ENCODE results near the gene SORL1.

The SORL1 gene

DNA sequence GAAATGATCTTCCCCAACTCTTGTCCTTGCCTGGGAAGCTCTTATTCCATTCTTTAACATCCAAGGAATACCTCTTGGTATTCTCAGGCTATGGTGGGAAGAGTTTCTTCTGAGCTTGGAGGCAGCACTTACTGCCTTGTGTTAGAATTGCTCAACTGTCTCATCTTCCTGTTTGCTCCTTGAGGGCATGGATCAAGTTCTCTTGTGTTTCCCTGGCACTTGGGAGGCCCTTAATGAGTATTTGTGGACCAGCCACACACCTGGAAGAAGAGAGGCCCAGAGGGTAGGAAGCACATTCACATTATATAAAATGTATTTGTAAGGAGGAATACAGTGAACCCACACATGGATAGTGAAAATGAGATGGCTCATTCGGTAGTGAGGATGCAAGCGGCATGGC is 4.0 kb downstream of the SORL1 start:
- Mint-ChIP-seq H3K4me1 (ENCODE audit: low read depth) (peaks cover 93% of the 10 kb centered on the region), H3K36me3 (ENCODE audit: low read depth) (peaks cover 17% of the 10 kb centered on the region), H3K9me3 (no peaks in the 10 kb centered on the region), H3K27ac (peak overlapping the region; percentile 99), H3K4me3 (peak overlapping the region; percentile 67), H3K27me3 (no peaks in the 10 kb centered on the region)

DNA sequence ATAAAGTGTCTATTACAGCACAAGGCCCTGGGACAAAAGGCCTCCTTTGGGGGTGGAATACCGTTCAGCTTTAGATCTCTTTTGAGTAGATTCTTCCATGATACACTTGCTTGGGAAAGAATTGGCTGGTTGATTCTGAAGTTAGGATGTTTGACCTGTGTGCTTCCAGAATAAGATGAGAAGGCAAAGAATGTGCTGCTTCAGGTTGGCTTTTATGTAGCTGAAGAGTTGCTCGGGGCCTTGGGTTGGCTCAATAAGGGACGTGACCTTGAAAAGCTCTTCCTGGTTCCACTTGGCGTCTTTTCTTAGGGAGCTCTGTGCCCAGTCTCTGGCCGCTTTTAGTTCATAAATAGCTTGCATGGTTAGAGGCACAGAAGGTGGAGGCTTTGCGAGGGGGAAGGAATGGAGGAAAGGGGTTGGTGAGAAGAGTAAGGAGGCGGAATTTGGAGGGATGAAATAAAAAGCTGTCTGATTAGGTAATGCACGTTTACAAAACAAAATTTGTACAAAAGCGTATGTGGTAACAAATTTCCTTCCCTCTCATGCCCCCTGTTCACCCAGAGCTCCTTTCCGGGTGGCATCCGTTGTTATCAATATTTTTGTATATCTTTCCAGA is 4.8 kb downstream of the SORL1 start:
- no peaks in the 10 kb centered on the region for H3K9me3 Mint-ChIP-seq
- H3K36me3 Mint-ChIP-seq (ENCODE audit: low read depth) = peaks cover 17% of the 10 kb centered on the region
- H3K27ac Mint-ChIP-seq = peak overlapping the region; percentile 65
- H3K4me3 Mint-ChIP-seq = peak overlapping the region; percentile 6
- no peaks in the 10 kb centered on the region for H3K27me3 Mint-ChIP-seq
- peaks cover 95% of the 10 kb centered on the region for H3K4me1 Mint-ChIP-seq (ENCODE audit: low read depth)

DNA sequence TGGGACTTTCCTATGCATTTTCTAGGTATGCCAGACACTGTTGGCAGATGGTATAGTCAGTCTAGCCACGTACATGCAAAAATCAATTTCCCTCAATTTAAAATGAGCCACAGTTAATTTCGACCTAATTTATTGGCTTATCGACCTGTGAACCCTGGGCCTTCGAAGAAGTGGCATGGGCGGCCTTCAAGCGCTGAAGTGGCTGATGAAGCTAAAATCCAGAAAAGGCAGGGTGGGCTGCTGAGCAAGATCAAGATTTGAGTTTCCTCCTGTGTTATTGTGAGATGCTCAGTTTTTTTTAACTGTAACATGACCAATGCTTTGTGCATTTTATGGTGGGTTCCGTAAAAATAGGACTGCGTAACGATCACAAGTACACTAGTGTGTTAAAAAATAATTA is 6.4 kb downstream of the SORL1 start:
- Mint-ChIP-seq H3K4me3 (peak overlapping the region; percentile 31), H3K27ac (peak overlapping the region; percentile 76), H3K36me3 (ENCODE audit: low read depth) (peaks cover 17% of the 10 kb centered on the region), H3K27me3 (no peaks in the 10 kb centered on the region), H3K4me1 (ENCODE audit: low read depth) (peaks cover 100% of the 10 kb centered on the region), H3K9me3 (no peaks in the 10 kb centered on the region)

DNA sequence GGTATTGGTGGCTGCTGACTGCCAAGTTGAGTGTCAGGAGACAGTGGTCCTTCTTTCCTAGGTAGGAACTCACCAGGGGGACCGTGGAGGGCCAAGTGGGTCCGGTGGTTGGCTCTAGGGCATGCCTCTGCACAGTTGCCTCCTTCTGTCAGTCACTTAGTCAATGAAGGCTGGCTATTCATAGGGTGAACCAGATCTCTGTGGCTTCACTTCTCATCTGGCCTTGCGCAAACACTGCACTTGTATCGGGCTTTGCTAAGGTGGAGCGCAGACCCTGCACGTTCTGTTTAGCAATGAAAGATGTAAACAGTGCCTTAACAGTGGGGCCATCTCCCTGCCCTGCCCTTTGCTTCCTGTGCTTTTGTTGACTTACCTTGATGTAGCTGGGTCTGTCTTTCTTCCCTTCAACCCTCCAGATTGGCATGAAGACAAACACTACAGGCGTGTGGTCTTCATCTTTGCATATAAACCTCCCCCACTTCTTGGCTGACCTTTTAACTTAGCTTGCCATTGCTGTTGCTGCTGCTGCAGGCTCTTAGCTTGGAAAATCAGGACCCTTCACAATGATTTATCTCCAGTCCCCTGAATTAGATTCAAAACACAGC is 7.4 kb downstream of the SORL1 start:
- Mint-ChIP-seq H3K9me3 (no peaks in the 10 kb centered on the region), H3K4me1 (ENCODE audit: low read depth) (peaks cover 100% of the 10 kb centered on the region), H3K4me3 (peak overlapping the region; percentile 31), H3K36me3 (ENCODE audit: low read depth) (peaks cover 13% of the 10 kb centered on the region), H3K27me3 (no peaks in the 10 kb centered on the region), H3K27ac (peak overlapping the region; percentile 76)

DNA sequence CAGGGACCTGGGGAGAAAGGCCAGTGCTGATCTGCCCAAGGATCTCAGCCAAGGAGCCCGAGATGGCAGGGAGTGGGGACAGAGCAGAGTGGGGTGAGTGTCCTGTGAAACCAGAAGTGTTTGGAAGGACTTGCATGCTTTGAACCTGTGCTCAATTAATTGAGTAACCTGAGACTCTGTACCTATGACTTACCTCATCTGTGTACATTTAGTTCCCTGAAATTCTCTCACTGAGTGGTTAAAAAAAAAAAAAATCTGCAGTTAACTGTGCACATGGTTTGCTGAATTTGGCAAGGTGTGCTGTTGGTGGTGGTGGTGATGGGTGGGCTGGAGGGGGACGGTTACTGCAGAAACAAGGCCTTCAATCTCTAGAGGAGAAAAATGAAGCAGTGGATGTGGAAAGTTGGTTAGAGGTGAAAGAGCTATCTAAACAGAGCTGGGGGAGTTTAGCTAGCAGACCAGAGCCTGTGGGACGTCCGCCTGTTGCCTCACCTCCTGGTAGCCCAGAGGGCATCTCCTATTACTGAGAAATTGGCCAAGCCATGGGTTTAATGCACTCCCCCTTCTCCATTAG is 8.9 kb downstream of the SORL1 start:
- peaks cover 12% of the 10 kb centered on the region for H3K36me3 Mint-ChIP-seq (ENCODE audit: low read depth)
- peaks cover 100% of the 10 kb centered on the region for H3K4me1 Mint-ChIP-seq (ENCODE audit: low read depth)
- H3K27ac Mint-ChIP-seq = peak overlapping the region; percentile 97
- H3K4me3 Mint-ChIP-seq = no peak overlapping the region
- no peaks in the 10 kb centered on the region for H3K9me3 Mint-ChIP-seq
- H3K27me3 Mint-ChIP-seq = no peaks in the 10 kb centered on the region

DNA sequence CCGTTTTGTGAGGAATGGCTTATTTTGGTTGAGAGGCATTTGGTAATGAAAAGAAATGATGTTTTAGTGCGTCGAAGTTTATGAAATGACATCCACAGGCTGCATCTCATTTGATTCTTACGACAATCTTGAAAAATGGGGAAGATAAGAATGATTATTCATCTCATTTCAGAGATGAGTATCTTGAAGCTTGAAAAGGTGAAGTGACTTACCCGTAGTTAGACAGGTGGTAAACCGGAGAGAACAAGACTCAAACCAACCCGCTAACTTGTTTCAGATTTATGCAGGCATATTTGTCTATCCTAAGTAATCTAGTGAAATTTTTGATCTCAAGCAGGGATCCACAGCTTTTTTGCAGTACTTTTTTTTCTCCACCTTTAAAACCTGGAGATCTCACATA is 9.7 kb downstream of the SORL1 start:
- H3K27me3 Mint-ChIP-seq = no peaks in the 10 kb centered on the region
- peak overlapping the region; percentile 97 for H3K27ac Mint-ChIP-seq
- peak overlapping the region; percentile 23 for H3K4me3 Mint-ChIP-seq
- H3K4me1 Mint-ChIP-seq (ENCODE audit: low read depth) = peaks cover 100% of the 10 kb centered on the region
- no peaks in the 10 kb centered on the region for H3K9me3 Mint-ChIP-seq
- peaks cover 10% of the 10 kb centered on the region for H3K36me3 Mint-ChIP-seq (ENCODE audit: low read depth)

DNA sequence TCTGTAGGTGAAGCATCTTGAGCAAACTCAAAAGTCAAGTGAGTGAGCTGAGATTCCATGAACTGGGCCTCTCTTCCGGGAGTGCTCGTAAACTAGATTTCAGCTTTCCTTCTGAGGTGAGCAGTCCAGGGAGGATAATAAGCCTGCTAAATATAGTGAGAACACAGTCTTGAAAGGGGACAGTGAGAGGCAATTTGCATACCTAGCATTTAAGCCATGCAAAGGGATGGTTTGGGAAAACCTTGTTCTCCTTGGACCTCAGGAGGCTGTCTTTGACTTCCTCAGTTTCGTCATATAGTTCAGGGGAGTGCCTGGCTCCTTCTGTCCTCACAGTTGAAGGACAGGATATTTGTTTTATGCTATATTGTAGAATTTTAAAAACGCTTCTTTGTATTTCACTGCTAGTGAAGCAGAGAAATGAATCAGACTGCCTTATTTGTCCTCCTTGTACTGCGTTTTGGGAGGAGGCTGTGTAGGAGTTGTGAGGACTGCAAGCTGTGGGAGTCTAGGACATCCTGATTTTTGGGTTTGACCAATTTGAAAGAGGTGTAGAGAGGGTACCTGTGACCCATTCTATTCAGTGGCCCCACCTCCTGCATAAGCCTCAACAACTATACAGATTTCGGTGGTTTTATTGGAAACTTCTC is 11.7 kb downstream of the SORL1 start:
- Mint-ChIP-seq H3K4me1 (ENCODE audit: low read depth) (peaks cover 100% of the 10 kb centered on the region), H3K9me3 (no peaks in the 10 kb centered on the region), H3K27ac (peak overlapping the region; percentile 97)

DNA sequence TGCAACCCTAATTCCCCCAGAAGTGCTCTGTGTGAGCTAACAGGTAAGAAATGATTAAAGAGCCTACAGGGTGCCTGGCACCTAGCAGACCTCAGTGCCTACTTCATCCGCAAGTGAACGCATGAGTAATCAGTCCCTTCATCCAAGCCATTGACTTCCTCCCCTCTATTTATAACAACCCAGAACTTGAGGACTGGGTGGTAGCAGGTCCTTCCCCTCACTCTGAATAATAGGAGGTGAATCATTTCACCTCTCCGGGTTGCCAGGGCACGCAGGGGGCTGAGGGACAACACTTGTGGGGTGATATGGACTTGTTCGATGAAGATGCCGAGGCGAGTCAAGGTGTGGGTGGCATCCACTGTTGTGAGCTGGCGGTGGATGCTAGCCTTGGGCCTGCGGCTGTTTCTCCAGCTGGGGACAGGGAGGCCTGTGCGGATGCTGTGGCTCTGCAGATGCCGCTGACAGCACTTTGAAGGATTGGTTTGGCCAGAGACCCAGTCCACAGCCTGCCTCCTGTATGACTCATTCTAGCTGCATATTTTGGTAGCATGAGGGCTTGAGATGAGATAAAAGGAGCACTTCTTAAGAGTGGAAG is 12.3 kb downstream of the SORL1 start:
- Mint-ChIP-seq H3K4me3 (peak overlapping the region; percentile 68), H3K4me1 (ENCODE audit: low read depth) (peaks cover 100% of the 10 kb centered on the region), H3K36me3 (ENCODE audit: low read depth) (peaks cover 5% of the 10 kb centered on the region), H3K9me3 (no peaks in the 10 kb centered on the region), H3K27ac (peak overlapping the region; percentile 97), H3K27me3 (no peaks in the 10 kb centered on the region)

More for the DNA sequence above, 11.7 kb downstream of the SORL1 start:
- peaks cover 3% of the 10 kb centered on the region for H3K36me3 Mint-ChIP-seq (ENCODE audit: low read depth)
- peak overlapping the region; percentile 68 for H3K4me3 Mint-ChIP-seq
- H3K27me3 Mint-ChIP-seq = no peaks in the 10 kb centered on the region

DNA sequence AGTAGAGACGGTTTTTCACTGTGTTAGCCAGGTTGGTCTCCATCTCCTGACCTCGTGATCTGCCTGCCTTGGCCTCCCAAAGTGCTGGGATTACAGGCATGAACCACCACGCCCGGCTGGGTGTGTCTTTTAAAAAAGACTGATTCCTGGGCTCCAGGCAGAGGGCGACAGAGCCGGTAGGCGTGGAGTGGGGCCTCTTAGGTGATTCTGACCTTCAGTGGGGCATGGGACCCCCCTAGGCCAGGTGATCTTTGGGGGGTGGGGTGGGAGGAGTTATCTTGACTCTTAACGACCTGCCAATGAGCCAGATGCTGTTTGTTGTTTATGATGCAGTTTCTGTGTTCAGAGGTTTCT is 13.6 kb downstream of the SORL1 start:
- H3K27me3 Mint-ChIP-seq = no peaks in the 10 kb centered on the region
- peak overlapping the region; percentile 68 for H3K4me3 Mint-ChIP-seq
- H3K9me3 Mint-ChIP-seq = no peaks in the 10 kb centered on the region
- H3K27ac Mint-ChIP-seq = peak overlapping the region; percentile 97
- H3K4me1 Mint-ChIP-seq (ENCODE audit: low read depth) = peaks cover 100% of the 10 kb centered on the region
- peaks cover 12% of the 10 kb centered on the region for H3K36me3 Mint-ChIP-seq (ENCODE audit: low read depth)

DNA sequence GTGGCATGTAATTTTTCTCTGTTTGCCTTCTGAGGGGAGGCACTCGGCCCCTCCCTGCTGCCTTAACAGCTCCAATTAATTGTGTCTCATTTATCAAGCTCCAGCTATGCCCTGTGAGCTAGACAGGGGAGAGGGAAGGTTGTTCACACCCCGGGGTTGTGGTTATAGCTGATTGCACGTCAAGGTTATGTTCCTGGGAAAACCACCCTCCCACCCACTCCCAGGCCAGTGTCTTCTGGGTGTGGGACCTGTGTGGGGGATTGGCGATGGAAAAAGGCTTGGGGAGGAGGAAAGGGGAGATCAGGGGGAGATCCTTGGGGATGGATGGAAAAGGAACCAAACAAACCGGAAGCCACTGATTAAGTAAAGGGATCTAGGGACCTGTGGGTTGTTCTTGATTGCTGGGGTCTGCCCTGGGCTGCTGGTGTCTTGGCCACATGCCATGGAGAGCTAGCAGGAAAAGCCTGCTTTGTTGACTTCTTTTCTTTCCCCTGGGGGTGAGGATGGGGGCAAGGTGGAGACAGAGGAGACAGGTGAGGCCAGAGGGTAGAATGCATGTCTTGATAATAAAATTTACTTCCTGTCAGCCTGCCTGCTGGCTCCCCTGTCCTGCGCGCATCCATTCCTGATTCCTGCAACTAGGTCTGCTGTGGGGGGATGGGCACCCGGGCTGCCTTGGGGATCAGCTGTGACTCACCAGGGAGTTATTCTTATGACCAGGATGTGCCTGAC is 14.1 kb downstream of the SORL1 start:
- H3K36me3 Mint-ChIP-seq (ENCODE audit: low read depth) = peaks cover 18% of the 10 kb centered on the region
- H3K9me3 Mint-ChIP-seq = no peaks in the 10 kb centered on the region
- H3K4me3 Mint-ChIP-seq = peak overlapping the region; percentile 68
- peaks cover 100% of the 10 kb centered on the region for H3K4me1 Mint-ChIP-seq (ENCODE audit: low read depth)
- no peaks in the 10 kb centered on the region for H3K27me3 Mint-ChIP-seq
- peak overlapping the region; percentile 97 for H3K27ac Mint-ChIP-seq

DNA sequence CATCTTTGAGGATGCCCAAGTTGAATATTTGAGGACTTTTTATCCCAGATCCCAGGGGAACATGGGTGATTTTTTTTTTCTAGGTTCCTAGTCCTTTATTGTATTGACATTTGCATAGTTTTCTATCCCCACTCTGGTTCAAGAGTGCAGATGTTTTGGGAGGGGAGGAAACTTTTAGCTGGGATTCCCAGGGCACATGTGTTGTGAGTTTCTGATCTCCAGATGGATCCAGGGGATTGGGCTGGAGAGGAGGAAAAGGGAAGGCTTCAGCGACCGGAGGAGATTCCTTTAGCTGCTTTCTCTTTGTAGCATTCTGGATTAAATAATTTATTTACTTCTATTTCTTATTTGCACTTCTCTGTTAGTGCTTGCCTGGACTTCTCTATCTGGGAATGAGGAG is 15.4 kb downstream of the SORL1 start:
- peak overlapping the region; percentile 97 for H3K27ac Mint-ChIP-seq
- peak overlapping the region; percentile 63 for H3K4me3 Mint-ChIP-seq
- H3K36me3 Mint-ChIP-seq (ENCODE audit: low read depth) = peaks cover 21% of the 10 kb centered on the region
- peaks cover 100% of the 10 kb centered on the region for H3K4me1 Mint-ChIP-seq (ENCODE audit: low read depth)
- no peaks in the 10 kb centered on the region for H3K27me3 Mint-ChIP-seq
- no peaks in the 10 kb centered on the region for H3K9me3 Mint-ChIP-seq

DNA sequence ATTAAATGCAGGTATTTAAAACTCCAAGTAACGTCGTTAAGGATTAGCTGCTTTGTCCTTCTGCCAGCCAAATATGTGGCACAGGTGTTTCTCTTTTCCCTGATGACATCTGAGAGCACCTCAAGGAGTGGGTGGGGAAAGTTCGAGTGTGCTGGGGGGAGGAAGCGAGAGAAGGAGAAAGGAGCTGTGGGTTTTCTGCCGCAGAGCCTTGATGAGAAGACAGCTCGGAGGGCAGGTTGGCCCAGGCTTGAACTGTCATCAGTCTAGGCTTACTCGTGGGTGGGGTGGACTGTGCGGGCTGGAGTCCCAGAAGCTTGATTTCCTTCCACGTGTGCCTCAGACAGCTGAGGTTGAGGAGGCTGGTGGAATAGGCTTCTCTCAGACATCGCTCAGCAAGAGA is 15.9 kb downstream of the SORL1 start:
- Mint-ChIP-seq H3K27me3 (no peaks in the 10 kb centered on the region), H3K4me3 (peak overlapping the region; percentile 60), H3K4me1 (ENCODE audit: low read depth) (peaks cover 100% of the 10 kb centered on the region), H3K27ac (peak overlapping the region; percentile 97), H3K36me3 (ENCODE audit: low read depth) (peaks cover 23% of the 10 kb centered on the region), H3K9me3 (no peaks in the 10 kb centered on the region)

DNA sequence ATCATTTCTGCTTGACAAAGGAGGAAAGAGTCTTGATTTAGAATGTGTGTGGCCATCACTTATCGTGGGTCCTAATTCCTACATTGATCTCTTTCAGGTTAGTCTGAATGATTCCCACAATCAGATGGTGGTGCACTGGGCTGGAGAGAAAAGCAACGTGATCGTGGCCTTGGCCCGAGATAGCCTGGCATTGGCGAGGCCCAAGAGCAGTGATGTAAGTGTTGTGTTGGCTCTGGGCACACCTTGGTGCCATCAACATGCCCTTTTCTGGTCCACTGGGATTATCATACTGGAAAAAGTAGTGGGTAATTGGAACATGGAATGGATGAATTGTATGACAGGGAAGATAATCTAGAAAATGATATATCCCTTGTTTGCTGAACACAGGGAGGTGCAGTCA is 17.8 kb downstream of the SORL1 start:
- Mint-ChIP-seq H3K36me3 (ENCODE audit: low read depth) (peaks cover 28% of the 10 kb centered on the region), H3K27ac (peak overlapping the region; percentile 97), H3K27me3 (no peaks in the 10 kb centered on the region), H3K9me3 (no peaks in the 10 kb centered on the region), H3K4me1 (ENCODE audit: low read depth) (peaks cover 97% of the 10 kb centered on the region), H3K4me3 (peak overlapping the region; percentile 60)

DNA sequence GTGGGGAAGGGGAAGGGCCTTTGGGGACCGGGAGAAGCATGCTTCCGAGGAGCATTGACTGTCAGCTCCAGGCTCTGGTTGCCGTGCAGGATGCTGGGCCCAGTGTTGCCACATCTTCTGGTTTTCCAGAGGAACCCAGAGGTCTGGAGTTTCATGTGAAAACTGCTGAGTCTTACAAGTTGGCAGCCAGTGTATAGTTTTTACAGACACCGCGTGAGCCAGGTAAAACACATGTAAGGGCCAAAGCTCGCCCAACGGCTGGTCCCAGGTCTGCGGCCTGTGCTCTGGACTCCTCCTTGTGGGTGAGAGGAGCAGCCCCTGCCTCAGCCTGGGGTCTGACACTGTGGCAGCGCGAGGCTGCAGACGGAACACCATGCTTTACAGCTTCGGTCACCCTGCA is 19.1 kb downstream of the SORL1 start:
- Mint-ChIP-seq H3K4me3 (no peak overlapping the region), H3K27ac (peak overlapping the region; percentile 51), H3K4me1 (ENCODE audit: low read depth) (peaks cover 96% of the 10 kb centered on the region), H3K36me3 (ENCODE audit: low read depth) (peaks cover 33% of the 10 kb centered on the region), H3K27me3 (no peaks in the 10 kb centered on the region), H3K9me3 (no peaks in the 10 kb centered on the region)

All from stimulated activated naive CD8-positive, alpha-beta T cell treated with anti-CD3 and anti-CD28 coated beads, Interleukin-15, Interleukin-2, amounts not matched to agents 100 ng/mL and 50 ng/mL, for 24 hours (primary cell).